ENCODE results near the gene BOLA2B. TPM values are rescaled to one million over a fixed set of nuclear protein-coding genes. Genes with fewer than 3 reads are reported as not detected.

The BOLA2B gene
- total RNA-seq, 4 donors from 2014 or later, result 4.7 to 34.1 (median 27.5) TPM; not detected in 1

DNA sequence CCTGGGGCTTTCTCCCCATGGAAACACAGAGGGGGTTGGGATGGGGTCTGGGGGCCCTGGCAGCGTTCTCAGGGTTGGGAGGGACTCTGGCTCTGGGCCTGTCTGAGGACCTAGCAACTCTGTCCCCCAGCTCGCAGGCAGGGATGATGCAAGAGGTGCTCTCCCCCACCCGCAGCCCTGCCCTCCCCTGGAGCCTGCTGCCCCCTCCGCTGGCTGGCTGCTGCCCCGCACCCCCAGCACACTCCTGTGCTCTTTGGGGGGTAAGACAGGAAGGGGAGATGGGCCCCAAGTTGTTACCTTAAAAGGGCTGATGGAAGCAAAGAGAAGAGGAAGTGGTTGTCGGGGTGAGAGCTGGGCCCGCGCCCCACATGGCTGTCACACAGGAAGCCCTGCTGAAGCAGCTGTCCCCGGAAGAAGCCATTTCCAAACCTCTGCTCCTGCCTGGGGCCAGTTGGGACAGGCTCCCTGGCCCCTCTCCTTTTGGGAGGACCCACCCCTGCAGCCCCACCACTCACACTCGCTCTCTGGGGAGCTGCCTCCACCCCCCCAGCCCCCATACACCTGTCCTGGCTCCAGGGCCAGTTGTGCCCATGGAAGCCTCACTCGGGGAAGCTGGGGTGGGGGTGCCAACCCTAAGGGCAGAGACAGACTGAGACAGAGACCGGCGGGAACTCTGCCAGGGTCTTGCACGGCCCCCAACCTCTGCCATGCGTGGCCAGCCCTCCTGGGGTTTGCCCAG lies 7.6 kb downstream of the BOLA2B start:
- peaks cover 0 to 8% of the 10 kb centered on the region in 2 donors for H3K4me1 ChIP-seq
- H3K9me3 ChIP-seq, result no peaks in the 10 kb centered on the region
- TF ChIP-seq CTCF (IDR thresholded peaks at IDR 0.05), result no peak
- no peak for TF ChIP-seq POLR2A (IDR thresholded peaks at IDR 0.05)
- intact Hi-C loops (cut with DNase I; ENCODE audit: low total_unique reads), result no loop called here
- DNase-seq, result peak; percentile 23 to 30
- no peak overlapping the region for H3K4me3 ChIP-seq
- no peaks in the 10 kb centered on the region for H3K27me3 ChIP-seq
- H3K27ac ChIP-seq, result no peak overlapping the region
- H3K36me3 ChIP-seq, result no peaks in the 10 kb centered on the region

DNA sequence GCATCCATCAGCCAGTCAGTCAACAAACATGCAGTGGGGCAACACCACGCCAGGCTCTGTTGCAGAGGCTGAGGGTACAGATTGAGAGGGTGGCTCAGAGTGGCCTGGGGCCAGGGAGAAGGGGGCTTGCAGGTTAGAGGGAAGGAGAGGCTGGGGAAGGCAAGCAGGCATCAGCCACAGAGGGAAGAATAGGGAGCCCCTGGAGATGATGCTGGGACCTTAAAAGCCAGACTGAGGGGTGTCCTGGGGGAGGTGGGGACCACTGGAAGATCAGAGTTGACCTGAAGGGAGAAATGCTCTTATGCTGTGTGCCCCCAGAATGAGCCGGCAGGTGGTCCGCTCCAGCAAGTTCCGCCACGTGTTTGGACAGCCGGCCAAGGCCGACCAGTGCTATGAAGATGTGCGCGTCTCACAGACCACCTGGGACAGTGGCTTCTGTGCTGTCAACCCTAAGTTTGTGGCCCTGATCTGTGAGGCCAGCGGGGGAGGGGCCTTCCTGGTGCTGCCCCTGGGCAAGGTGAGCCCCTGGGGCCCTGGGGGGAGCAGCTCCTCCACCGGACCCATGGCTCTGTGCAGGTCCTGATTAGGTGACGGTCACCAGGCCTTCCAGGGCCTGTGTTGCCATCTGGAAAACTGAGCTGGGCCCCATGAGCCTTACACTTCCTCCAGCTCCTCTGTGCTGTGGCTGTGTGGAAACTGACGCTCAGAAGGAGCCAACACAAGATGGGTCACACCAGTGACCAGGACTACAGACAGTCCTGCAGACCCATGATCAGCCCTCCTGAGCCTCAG lies 8.4 kb downstream of the BOLA2B start:
- no peak overlapping the region for H3K4me3 ChIP-seq
- no peaks in the 10 kb centered on the region for H3K27me3 ChIP-seq
- intact Hi-C loops (cut with DNase I; ENCODE audit: low total_unique reads), result no loop called here
- peak in 1 of 2 donors; percentile 18 for DNase-seq
- no peak for TF ChIP-seq CTCF (IDR thresholded peaks at IDR 0.05)
- no peak for TF ChIP-seq POLR2A (IDR thresholded peaks at IDR 0.05)
- no peaks in the 10 kb centered on the region for H3K9me3 ChIP-seq
- H3K4me1 ChIP-seq, result peaks cover 0 to 8% of the 10 kb centered on the region in 2 donors
- no peaks in the 10 kb centered on the region for H3K36me3 ChIP-seq
- H3K27ac ChIP-seq, result no peak overlapping the region

DNA sequence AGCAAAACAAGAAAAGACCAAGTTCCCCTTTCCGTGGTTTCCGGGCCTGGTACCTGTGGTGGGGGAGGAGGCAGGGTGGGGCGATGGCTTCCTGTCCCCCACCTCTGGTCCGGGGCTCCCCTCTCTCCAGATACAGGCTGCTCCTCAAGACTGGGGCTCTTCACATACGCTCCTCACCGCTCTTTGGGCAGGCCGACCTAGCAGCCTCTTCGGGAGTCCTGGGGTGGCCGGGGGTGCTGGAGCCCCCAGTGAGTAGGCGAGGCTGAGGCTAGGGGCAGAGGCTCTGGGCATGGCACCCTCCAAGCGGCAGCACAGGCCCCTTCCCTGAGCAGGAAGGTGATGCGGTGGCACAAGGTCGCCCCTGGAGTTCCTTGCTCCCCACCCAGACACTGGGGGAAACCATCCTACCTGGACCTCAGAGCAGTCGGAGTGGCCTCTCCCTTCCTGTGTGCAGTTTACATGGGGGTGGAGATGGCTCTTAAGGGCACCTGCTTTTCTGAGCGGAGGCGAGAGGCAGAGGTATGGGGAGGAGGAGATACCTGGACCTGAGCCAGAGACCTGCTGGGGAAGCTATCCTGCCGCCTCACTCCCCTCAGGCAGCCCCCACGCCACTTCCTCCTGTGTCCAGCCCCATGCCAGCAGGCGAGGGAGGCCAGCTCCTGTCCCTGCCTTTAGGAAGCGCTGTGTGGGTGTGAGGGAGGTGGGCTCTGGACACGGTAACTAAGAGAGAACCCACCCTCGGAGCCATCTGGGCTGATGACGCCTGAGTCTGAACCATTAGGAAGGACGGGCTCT lies 9.2 kb downstream of the BOLA2B start:
- peak; percentile 19 to 30 for DNase-seq
- Histone ChIP-seq H3K9me3 (no peaks in the 10 kb centered on the region), H3K4me3 (peak overlapping the region in 1 of 2 donors; percentile 49), H3K27ac (no peak overlapping the region), H3K36me3 (no peaks in the 10 kb centered on the region), H3K27me3 (no peaks in the 10 kb centered on the region), H3K4me1 (peaks cover 0 to 8% of the 10 kb centered on the region in 2 donors)
- no peak for TF ChIP-seq CTCF (IDR thresholded peaks at IDR 0.05)
- TF ChIP-seq POLR2A (IDR thresholded peaks at IDR 0.05), result no peak
- intact Hi-C loops (cut with DNase I; ENCODE audit: low total_unique reads), result no loop called here

DNA sequence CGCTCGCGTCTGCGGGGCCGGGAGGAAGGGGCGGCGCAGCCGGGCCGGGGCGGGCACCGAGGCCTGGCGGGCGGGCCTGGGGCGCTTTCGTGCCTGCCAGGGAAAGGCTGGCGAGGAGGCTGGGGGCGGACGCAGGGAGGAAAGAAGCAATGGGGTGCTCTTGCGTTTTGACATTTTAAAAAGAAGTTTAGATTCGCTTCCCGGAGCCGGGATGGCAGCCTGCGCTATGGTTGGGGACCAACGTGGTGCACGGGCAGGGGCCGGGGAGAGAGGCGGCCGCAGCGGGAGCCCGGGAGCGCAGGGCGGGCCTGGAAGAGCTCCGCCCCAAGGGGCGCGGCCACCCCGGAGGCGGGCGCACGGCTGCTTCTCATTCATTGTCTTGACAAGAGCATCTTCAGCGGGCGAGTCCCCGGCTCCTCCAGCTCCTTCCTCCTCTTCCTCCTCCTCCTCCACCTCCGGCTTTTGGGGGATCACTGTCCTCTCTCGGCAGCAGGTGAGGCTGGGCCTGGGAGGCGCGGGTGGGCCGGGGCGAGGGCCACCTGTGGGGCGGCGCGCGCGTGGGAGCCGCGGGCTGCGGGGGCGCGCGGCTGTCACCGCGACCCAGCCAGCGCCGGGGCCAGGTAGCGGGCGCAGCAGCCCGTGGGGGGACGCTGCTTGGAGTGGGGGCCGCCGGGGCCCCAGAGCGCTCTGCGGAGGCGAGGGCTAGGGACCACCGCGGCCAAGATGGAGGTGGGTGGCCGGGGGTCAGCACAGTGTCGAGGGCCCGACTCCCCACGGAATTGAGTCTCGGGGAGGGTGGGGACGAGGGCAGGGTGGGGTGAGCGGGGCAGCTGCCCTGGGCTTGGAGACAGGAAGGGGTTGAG lies 10.0 kb downstream of the BOLA2B start, which contains the start of gene CORO1A:
Gene CORO1A (plus strand): TSS at position 370 of the 863 bp plus-strand sequence. CDS start 1,608 bp downstream, outside the sequence.
- peak; percentile 79 to 86 for DNase-seq
- H3K27ac ChIP-seq, result peak within 1 kb of the TSS; percentile 82 to 85
- H3K9me3 ChIP-seq, result no peaks in the 10 kb centered on the region
- peak within 1 kb of the TSS; percentile 49 to 55 for H3K4me3 ChIP-seq
- peaks cover 0 to 8% of the 10 kb centered on the region in 2 donors for H3K4me1 ChIP-seq
- no peaks in the 10 kb centered on the region for H3K36me3 ChIP-seq
- intact Hi-C loops (cut with DNase I; ENCODE audit: low total_unique reads), result no loop called here
- TF ChIP-seq POLR2A (IDR thresholded peaks at IDR 0.05), result peak in 1 of 2 donors; percentile 60
- TF ChIP-seq CTCF (IDR thresholded peaks at IDR 0.05), result peak in 1 of 4 experiments; percentile 3
- H3K27me3 ChIP-seq, result no peaks in the 10 kb centered on the region

Data from uterus (tissue), 4 donors.